Mesothelial cell of epicardium (in vitro differentiated cells): Measurements from ENCODE around the gene SLC25A1. TPM values are rescaled to one million over a fixed set of nuclear protein-coding genes. Genes with fewer than 3 reads are reported as not detected.
"Not testable (repeated sequence)": the region's sequence is repeated elsewhere in the genome, so short reads cannot be mapped to it uniquely, and the experiment has no call there.

Experiments used
- DNase-seq, 2 experiments: peaks; one replicate each; pipeline ENCODE4 v3.0.0; 2021; ENCODE audit warnings: low spot score in 2 of 2; ENCODE audit not compliant: unreplicated experiment in 2 of 2
- H3K27ac Mint-ChIP-seq: 2 replicates; pipeline ENCODE4 v1.8.0; 2021; ENCODE audit warnings: mixed read lengths
- H3K27me3 Mint-ChIP-seq: 2 replicates; pipeline ENCODE4 v1.8.0; 2021; ENCODE audit warnings: low read depth, mixed read lengths
- H3K36me3 Mint-ChIP-seq: 2 replicates; pipeline ENCODE4 v1.8.0; 2021; ENCODE audit warnings: mixed read lengths
- H3K4me1 Mint-ChIP-seq: 2 replicates; pipeline ENCODE4 v1.8.0; 2021; ENCODE audit warnings: mixed read lengths
- H3K4me3 Mint-ChIP-seq: 2 replicates; pipeline ENCODE4 v1.8.0; 2021; ENCODE audit warnings: mild to moderate bottlenecking, moderate library complexity, mixed read lengths
- H3K9me3 Mint-ChIP-seq: 2 replicates; pipeline ENCODE4 v1.8.0; 2021; ENCODE audit warnings: mixed read lengths
- total RNA-seq: library from RNA; stranded (reverse); gene quantifications from 3 replicates; pipeline ENCODE4 v1.2.1, GENCODE V29; 2021
- TF ChIP-seq, protein P1 (sequence below): fragments of 200-600 bp; sonication (generic); IDR thresholded peaks from one replicate; pipeline ENCODE4 v1.5.0; 2021; ENCODE audit warnings: antibody characterized with exemption; ENCODE audit not compliant: unreplicated experiment

SLC25A1 gene
- total RNA-seq, 1 donor from 2014 or later = 73.6 TPM

DNA sequence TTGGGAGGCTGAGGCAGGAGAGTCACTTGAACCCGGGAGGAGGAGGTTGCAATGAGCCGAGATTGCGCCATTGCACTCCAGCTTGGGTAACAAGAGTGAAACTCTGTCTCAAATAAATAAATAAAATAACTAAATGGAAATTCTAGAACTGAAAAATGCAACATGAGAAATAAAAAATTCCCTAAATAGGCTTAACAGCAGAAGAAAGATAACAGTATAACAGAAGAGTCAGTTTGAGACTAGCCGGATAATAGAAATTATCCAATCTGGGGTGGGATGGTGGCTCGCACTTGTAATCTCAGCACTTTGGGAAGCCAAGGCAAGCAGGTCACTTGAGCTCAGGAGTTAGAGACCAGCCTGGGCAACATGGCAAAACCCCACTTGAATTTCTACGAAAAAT is 14.1 kb downstream of the SLC25A1 start:
- H3K4me1 Mint-ChIP-seq = peaks cover 2% of the 10 kb centered on the region
- peaks cover 71% of the 10 kb centered on the region for H3K27me3 Mint-ChIP-seq
- TF ChIP-seq, protein P1, sequence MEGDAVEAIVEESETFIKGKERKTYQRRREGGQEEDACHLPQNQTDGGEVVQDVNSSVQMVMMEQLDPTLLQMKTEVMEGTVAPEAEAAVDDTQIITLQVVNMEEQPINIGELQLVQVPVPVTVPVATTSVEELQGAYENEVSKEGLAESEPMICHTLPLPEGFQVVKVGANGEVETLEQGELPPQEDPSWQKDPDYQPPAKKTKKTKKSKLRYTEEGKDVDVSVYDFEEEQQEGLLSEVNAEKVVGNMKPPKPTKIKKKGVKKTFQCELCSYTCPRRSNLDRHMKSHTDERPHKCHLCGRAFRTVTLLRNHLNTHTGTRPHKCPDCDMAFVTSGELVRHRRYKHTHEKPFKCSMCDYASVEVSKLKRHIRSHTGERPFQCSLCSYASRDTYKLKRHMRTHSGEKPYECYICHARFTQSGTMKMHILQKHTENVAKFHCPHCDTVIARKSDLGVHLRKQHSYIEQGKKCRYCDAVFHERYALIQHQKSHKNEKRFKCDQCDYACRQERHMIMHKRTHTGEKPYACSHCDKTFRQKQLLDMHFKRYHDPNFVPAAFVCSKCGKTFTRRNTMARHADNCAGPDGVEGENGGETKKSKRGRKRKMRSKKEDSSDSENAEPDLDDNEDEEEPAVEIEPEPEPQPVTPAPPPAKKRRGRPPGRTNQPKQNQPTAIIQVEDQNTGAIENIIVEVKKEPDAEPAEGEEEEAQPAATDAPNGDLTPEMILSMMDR = no peak
- no peak overlapping the region for H3K27ac Mint-ChIP-seq
- no peaks in the 10 kb centered on the region for H3K9me3 Mint-ChIP-seq
- DNase-seq = no peak
- H3K4me3 Mint-ChIP-seq = no peak overlapping the region
- no peaks in the 10 kb centered on the region for H3K36me3 Mint-ChIP-seq

DNA sequence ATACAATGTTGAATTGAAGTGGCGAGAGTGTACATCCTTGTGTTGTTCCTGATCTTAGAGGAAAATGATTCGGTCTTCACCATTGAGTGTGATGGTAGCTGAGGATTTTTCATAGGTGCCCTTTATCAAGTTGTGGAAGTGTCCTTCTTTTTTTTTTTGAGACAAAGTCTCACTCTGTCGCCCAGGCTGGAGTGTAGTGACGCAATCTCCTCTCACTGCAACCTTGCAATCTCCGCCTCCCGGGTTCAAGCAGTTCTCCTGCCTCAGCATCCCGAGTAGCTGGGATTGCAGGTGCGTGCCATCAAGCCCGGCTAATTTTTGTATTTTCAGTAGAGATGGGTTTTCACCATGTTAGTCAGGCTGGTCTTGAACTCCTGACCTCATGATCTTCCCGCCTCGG is 19.9 kb downstream of the SLC25A1 start:
- not testable (repeated sequence) for H3K36me3 Mint-ChIP-seq, DNase-seq, H3K27ac Mint-ChIP-seq, H3K9me3 Mint-ChIP-seq, H3K4me1 Mint-ChIP-seq, H3K4me3 Mint-ChIP-seq
- H3K27me3 Mint-ChIP-seq = peaks cover 66% of the 10 kb centered on the region

DNA sequence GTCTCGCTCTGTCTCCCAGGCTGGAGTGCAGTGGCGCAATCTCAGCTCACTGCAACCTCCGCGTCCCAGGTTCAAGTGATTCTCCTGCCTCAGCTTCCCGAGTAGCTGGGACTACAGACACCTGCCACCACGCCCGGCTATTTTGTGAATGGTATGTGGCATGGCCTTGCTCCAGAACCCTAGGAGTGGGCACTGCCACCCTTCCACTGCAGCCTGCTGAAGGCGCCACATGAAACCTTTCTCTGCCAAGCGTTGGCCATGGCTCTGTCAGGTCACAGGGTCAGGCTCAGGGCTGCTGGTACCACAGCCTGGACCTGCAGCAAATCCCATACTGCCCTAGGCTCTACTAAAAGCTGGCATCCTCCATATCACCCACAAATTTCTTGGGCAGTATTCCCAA is 22.4 kb downstream of the SLC25A1 start:
- not testable (repeated sequence) for DNase-seq, H3K4me1 Mint-ChIP-seq, H3K4me3 Mint-ChIP-seq, H3K36me3 Mint-ChIP-seq, H3K27ac Mint-ChIP-seq, H3K9me3 Mint-ChIP-seq
- H3K27me3 Mint-ChIP-seq = peaks cover 73% of the 10 kb centered on the region

DNA sequence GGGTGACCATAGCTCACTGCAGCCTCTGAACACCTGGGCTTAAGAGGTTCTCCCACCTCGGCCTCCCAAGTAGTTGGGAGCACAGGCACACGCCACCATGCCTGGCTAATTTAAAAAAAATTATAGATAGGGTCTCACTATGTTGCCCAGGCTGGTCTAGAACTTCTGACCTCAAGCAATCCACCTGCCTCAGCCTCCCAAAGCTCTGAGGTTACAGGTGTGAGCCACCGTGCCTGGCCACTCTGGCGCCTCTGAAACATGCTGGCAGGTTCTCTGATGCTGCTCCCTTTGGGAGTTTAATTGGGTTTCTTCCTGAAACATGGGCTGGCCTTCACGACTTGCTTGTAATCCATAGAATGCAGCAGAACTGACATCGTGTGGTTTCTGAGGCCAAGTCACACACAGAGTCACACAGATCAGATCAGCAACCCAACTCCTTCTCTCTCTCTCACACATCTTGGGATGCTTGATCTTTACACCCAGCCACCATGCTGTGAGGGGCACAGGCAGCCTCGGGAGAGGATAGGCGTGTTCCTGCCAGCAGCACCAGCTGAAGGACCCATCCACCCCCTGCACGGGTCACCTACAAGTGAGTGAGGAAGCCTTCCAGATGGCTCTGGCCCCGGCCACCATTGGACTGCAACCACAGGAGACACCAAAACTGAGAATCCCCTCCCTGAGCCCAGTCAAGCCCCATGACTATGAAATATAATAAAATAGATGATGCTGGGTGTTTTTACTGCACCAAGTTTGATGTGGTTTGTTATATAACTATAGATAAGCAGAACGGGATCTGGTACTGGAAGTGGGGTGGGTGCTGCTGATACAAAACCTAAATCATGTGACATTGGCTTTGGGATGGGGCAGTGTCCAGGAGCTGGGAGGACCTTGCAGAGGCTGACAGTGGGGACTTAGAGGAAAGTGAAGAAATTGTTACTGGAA is 25.3 kb downstream of the SLC25A1 start:
- H3K9me3 Mint-ChIP-seq = peaks cover 4% of the 10 kb centered on the region
- peaks cover 68% of the 10 kb centered on the region for H3K27me3 Mint-ChIP-seq
- no peak overlapping the region for H3K4me3 Mint-ChIP-seq
- peaks cover 3% of the 10 kb centered on the region for H3K4me1 Mint-ChIP-seq
- TF ChIP-seq, protein P1 = no peak
- DNase-seq = no peak
- H3K36me3 Mint-ChIP-seq = no peaks in the 10 kb centered on the region
- H3K27ac Mint-ChIP-seq = no peak overlapping the region

DNA sequence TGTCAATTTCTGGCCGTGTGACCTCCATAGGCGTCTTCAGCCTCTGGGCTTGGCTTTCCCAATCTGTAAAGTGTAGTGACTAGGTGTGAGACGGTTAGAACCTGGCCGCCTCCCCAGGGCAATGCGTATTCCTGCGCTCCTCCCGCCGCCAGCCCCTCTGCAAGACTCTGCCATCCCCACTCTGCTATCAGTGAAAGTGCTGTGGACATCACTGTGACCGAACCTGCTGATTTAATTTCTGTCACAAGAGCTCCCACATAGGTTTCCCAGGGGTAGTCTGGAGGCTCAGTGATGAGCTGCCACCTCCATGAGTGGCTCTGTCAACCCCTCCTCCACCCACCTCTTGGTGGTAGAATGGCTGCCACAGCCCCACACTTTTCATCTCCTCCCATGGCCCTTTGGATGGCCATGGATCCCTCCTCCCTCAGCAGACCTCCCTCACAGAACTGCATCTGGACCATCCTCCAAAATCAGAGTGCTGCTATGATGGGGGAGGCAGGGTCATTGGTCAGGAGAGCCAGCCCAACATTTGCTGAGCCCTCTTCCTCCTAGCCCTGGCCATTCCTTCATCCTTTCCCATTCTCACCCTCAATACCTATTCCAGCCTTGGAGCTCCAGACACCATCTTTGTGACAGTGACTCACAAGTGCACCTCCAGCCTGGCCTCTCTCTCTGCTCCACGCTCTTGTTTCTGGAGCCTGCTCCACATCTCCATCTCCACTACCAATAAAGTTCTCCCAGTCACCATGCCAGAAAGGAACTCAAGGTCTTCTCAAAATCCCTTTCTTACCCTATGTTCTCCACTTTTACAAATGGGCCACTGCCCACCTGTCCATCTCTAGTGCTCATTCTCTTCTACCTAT is 27.0 kb downstream of the SLC25A1 start:
- TF ChIP-seq, protein P1 = no peak
- Mint-ChIP-seq H3K9me3 (peaks cover 4% of the 10 kb centered on the region), H3K4me1 (peaks cover 3% of the 10 kb centered on the region), H3K36me3 (no peaks in the 10 kb centered on the region), H3K4me3 (peak overlapping the region; percentile 46), H3K27ac (no peak overlapping the region), H3K27me3 (peaks cover 81% of the 10 kb centered on the region)
- no peak for DNase-seq

DNA sequence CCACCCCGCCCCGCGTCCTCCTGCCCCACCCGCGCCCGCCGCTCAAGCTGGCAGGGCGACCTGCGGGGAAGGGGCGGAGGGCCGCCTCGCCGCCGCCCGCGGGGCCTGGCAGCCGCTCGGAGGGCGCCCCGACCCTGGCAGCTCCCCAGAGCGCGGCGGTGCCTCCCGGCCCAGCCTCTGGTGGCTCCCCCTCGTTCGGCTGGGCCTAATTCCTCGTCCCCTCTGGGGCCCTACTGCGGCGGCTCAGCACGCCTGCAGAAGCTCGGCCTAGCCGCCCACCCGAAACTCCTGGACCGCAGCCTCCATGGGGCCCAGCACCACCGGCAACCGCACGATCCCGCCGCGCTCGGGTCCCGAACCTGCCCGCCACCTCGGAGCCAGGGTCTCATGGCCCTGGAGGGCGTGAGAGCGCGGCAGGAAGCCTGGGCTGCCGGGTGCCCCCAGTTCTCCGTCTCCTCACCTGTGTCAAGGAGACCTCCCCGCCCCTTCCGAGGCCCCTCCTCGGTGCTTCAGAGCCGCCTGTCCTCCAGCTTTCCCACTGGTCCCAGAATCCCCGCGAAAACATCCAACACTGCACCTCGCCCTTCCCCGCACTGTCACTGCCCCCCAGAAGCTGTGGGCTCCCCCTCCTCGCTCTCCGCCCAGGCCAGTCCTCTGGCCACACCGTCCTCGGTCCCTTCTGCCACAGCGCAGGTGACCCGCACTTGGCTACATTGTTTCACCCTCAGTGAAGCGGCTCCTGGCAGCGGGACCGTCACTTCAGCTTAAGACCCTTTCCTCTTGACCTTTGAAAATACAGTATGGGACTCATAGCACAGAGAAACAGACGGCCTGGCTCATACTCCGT is 27.8 kb downstream of the SLC25A1 start:
- Mint-ChIP-seq H3K27me3 (peaks cover 83% of the 10 kb centered on the region), H3K27ac (no peak overlapping the region), H3K4me1 (peaks cover 3% of the 10 kb centered on the region), H3K9me3 (peaks cover 4% of the 10 kb centered on the region), H3K4me3 (peak overlapping the region; percentile 46), H3K36me3 (no peaks in the 10 kb centered on the region)
- TF ChIP-seq, protein P1 = no peak
- no peak for DNase-seq
